HG03439 (cell line): ENCODE results near the gene STARD3NL.
"Not testable (repeated sequence)": the region's sequence is repeated elsewhere in the genome, so short reads cannot be mapped to it uniquely, and the experiment has no call there.

Experiments used
- ATAC-seq: cut with Tn5 transposase; IDR thresholded peaks from one replicate; pipeline ENCODE4 v1.9.1; 2021; ENCODE audit warnings: mild to moderate bottlenecking, moderate library complexity; ENCODE audit not compliant: unreplicated experiment

Gene STARD3NL

GRCh38 chr7:38178004-38178694 lies at the start of gene STARD3NL:
STARD3NL (plus strand) TSS chr7:38178245; CDS start chr7:38207505, 29,260 bp downstream.
- peak; percentile 99 for ATAC-seq

- no peak for ATAC-seq
These were observed 48.9 kb upstream of the STARD3NL start for GRCh38 chr7:38129162-38129561.

- no peak for ATAC-seq
These were observed 48.5 kb upstream of the STARD3NL start for GRCh38 chr7:38129579-38129978.

GRCh38 chr7:38138171-38138570 lies 39.9 kb upstream of the STARD3NL start:
- no peak for ATAC-seq

GRCh38 chr7:38141187-38141586 lies 36.9 kb upstream of the STARD3NL start:
- no peak for ATAC-seq

- peak; percentile 77 for ATAC-seq
These were observed 35.3 kb upstream of the STARD3NL start for GRCh38 chr7:38142736-38143135.

GRCh38 chr7:38147005-38147404 lies 31.0 kb upstream of the STARD3NL start:
- no peak for ATAC-seq

GRCh38 chr7:38151556-38151955 lies 26.5 kb upstream of the STARD3NL start:
- no peak for ATAC-seq

- ATAC-seq: no peak
These were observed 24.5 kb upstream of the STARD3NL start for GRCh38 chr7:38153515-38153914.

- no peak for ATAC-seq
These were observed 23.8 kb upstream of the STARD3NL start for GRCh38 chr7:38154278-38154677.

GRCh38 chr7:38160003-38160571 lies 18.0 kb upstream of the STARD3NL start:
- no peak for ATAC-seq

- ATAC-seq: no peak
These were observed 16.0 kb upstream of the STARD3NL start for GRCh38 chr7:38162036-38162435.

GRCh38 chr7:38163671-38164070 lies 14.4 kb upstream of the STARD3NL start:
- ATAC-seq: no peak

- no peak for ATAC-seq
These were observed 9.0 kb upstream of the STARD3NL start for GRCh38 chr7:38168890-38169570.

GRCh38 chr7:38169847-38170246 lies 8.2 kb upstream of the STARD3NL start:
- peak; percentile 51 for ATAC-seq

- peak; percentile 61 for ATAC-seq
These were observed 6.2 kb upstream of the STARD3NL start for GRCh38 chr7:38171623-38172391.

GRCh38 chr7:38175547-38175946 lies 2.5 kb upstream of the STARD3NL start:
- ATAC-seq: not testable (repeated sequence)

GRCh38 chr7:38177621-38178003 lies 433 bp upstream of the STARD3NL start:
- ATAC-seq: no peak

GRCh38 chr7:38178695-38179344 lies 775 bp downstream of the STARD3NL start:
- peak; percentile 43 for ATAC-seq

- no peak for ATAC-seq
These were observed 1.8 kb downstream of the STARD3NL start for GRCh38 chr7:38179776-38180226.

- ATAC-seq: no peak
These were observed 3.1 kb downstream of the STARD3NL start for GRCh38 chr7:38181111-38181510.
